Fibroblast of lung (primary cell): ENCODE results near the gene PMAIP1.

Experiments used
- CTCF ChIP-seq, 2 donors: IDR thresholded peaks in 1 of 2; conservative IDR thresholded peaks in 1 of 2; 1 replicate in 1 of 2; 2 replicates in 1 of 2; pipeline ENCODE4 v1.5.1; 2011 to 2012; ENCODE audit warnings: low read length in 2 of 2, control low read depth in 1 of 2, inconsistent platforms in 1 of 2, low read depth in 1 of 2, mild to moderate bottlenecking in 1 of 2
- EZH2 ChIP-seq: IDR thresholded peaks from 2 replicates; pipeline ENCODE4 v1.5.1; 2012; ENCODE audit warnings: low read length, control low read depth, mild to moderate bottlenecking; ENCODE audit errors: missing control alignments

DNA sequence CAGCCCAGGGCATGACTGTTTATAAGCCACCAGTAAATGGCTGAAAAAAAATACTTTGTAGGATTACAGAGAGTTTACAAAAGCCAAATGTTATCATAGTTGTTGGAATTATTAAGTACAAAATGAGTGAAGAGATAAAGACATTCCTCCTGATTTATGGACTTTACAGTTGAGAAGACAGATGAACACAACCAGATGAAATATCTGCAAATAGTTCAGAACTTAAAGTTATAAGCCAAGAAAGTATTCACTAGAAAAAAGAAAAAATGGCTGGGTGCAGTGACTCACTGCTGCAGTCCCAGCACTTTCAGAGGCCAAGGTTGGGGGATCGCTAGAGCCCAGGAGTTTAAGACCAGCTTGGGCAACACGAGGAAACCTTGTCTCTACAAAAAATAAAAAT lies 11.2 kb downstream of the PMAIP1 start:
- TF ChIP-seq CTCF (conservative IDR thresholded peaks at IDR 0.05 in 1 of 2, IDR thresholded peaks at IDR 0.05 in 1 of 2; ENCODE audit: low read depth in 1 of 2, low read length in 2 of 2) (no peak), EZH2 (no peak)
